Colonic mucosa (tissue), 4 donors: ENCODE results near the gene ZKSCAN4. TPM values are rescaled to one million over a fixed set of nuclear protein-coding genes. Genes with fewer than 3 reads are reported as not detected.

Experiments
- DNase-seq: peaks from one replicate; pipeline ENCODE4 v3.0.0-alpha.2; 2020
- H3K27ac ChIP-seq: fragments of 200-600 bp; one replicate; pipeline ENCODE4 v1.8.0; 2021
- H3K27me3 ChIP-seq: fragments of 200-600 bp; one replicate; pipeline ENCODE4 v1.8.0; 2021
- H3K36me3 ChIP-seq: fragments of 200-600 bp; one replicate; pipeline ENCODE4 v1.8.0; 2021
- H3K4me1 ChIP-seq: fragments of 200-600 bp; one replicate; pipeline ENCODE4 v1.8.0; 2021; ENCODE audit warnings: mild to moderate bottlenecking
- H3K4me3 ChIP-seq: fragments of 200-600 bp; one replicate; pipeline ENCODE4 v1.8.0; 2021
- H3K9ac ChIP-seq, 2 donors: one replicate each; pipeline ENCODE4 v1.7.0; 2013; ENCODE audit warnings: control low read depth in 2 of 2, low read depth in 2 of 2, low read length in 2 of 2
- H3K9me3 ChIP-seq: fragments of 200-600 bp; one replicate; pipeline ENCODE4 v1.8.0; 2021
- intact Hi-C: fragments of 100-400 bp; cut with DNase I; formaldehyde crosslinking; loops from one replicate; pipeline ENCODE4 v1.14.1; 2022
- total RNA-seq, 2 donors: library from RNA; stranded (reverse); fragmentation: NEBNext Ultra II Directional in 1 of 2; extraction: Animal tissue kit (Norgen Biotek cat#: 25700) in 1 of 2; gene quantifications; one replicate each; pipeline ENCODE4 v1.2.1, GENCODE V29; 2021
- TF ChIP-seq, protein P1 (sequence below): fragments of 200-600 bp; IDR thresholded peaks from one replicate; pipeline ENCODE4 v1.8.0; 2022; ENCODE audit warnings: antibody characterized with exemption, mild to moderate bottlenecking
- donor health status: healthy.
- donor health status: DM: no; HTN: no; CAD: no.
- donor health status: DM: no; HTN: no; CAD: no.

ZKSCAN4 gene
- total RNA-seq, 2 donors from 2014 or later, result 4.9 to 5.2 TPM

DNA sequence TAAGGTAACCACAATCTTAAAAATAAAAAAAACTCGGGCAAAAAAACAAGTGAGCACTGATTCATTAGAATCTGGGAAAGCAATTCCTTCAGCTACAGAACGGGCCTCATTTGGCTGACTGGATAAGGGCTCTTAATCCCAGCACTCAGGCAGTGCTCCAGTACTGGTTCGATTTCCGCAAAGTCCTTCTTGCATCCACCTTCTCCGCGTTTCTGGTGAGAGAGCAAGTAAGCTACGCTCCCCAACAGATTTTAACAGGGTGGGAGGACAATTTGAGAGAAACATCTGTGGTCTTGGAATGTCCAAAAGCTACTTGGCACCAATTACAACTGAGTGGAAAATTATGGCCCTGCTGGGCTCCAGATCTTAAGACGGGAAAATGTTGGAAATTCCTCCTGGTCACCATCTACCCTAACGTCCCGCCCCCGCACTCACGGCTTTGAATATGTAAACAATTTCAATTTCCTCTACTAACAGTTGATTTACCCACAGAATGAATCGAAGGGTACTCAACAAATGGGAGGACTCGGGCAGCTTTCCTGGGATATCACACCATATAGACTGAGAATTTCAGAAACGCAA is 45.0 kb downstream of the ZKSCAN4 start:
- Histone ChIP-seq H3K4me1 (no peaks in the 10 kb centered on the region), H3K27me3 (peaks cover 34% of the 10 kb centered on the region), H3K9me3 (no peaks in the 10 kb centered on the region), H3K4me3 (peak overlapping the region; percentile 24), H3K9ac (peak overlapping the region in 1 of 2 donors; percentile 78), H3K36me3 (no peaks in the 10 kb centered on the region), H3K27ac (peak overlapping the region; percentile 25)
- no peak for DNase-seq
- intact Hi-C loops, result no loop called here
- TF ChIP-seq, protein P1, sequence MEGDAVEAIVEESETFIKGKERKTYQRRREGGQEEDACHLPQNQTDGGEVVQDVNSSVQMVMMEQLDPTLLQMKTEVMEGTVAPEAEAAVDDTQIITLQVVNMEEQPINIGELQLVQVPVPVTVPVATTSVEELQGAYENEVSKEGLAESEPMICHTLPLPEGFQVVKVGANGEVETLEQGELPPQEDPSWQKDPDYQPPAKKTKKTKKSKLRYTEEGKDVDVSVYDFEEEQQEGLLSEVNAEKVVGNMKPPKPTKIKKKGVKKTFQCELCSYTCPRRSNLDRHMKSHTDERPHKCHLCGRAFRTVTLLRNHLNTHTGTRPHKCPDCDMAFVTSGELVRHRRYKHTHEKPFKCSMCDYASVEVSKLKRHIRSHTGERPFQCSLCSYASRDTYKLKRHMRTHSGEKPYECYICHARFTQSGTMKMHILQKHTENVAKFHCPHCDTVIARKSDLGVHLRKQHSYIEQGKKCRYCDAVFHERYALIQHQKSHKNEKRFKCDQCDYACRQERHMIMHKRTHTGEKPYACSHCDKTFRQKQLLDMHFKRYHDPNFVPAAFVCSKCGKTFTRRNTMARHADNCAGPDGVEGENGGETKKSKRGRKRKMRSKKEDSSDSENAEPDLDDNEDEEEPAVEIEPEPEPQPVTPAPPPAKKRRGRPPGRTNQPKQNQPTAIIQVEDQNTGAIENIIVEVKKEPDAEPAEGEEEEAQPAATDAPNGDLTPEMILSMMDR, result no peak

DNA sequence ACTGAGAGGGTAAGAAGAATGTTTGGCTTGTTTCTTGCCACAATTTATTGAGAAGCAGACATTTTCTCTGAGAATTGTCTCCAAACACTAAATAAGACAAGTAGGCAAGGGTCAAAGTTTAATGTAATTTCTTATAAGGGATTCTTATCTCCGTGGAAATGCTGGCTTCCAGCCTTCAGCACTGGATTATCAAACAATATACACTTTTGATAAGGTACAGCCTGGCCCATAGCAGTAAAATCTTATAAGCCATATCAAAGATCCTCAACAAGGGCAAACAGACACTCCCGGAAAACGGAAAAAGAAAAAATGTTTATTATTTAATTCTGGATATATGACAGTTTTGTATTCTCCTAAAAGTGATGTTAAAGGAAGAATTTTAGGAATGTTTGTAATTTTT is 45.5 kb downstream of the ZKSCAN4 start:
- Histone ChIP-seq H3K36me3 (no peaks in the 10 kb centered on the region), H3K9ac (no peak overlapping the region), H3K4me3 (no peak overlapping the region), H3K27ac (no peak overlapping the region), H3K27me3 (peaks cover 29% of the 10 kb centered on the region), H3K9me3 (no peaks in the 10 kb centered on the region), H3K4me1 (no peaks in the 10 kb centered on the region)
- intact Hi-C loops, result no loop called here
- DNase-seq, result no peak
- TF ChIP-seq, protein P1, result no peak

DNA sequence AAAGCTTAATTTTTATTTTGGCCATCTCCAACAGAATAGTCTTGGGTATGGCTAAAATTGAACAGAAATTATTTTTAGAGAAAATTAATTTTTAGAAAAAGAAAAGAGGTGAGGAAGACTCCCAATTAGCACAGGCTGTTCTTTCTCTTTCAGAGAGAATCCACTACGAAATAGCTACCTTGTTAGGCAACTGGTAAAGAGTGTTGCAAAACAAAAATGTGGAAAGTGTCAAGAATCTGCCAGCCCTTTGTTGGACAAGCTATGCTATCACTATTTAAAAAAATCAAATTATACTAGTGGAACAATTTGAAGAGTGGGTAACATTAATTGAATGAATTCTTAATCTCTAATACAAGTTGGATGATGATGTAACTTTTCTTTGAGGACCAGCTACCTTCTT is 46.2 kb downstream of the ZKSCAN4 start:
- no peaks in the 10 kb centered on the region for H3K9me3 ChIP-seq
- no peak for DNase-seq
- H3K27me3 ChIP-seq, result peaks cover 27% of the 10 kb centered on the region
- no peaks in the 10 kb centered on the region for H3K4me1 ChIP-seq
- intact Hi-C loops, result no loop called here
- H3K36me3 ChIP-seq, result no peaks in the 10 kb centered on the region
- H3K27ac ChIP-seq, result no peak overlapping the region
- no peak overlapping the region for H3K9ac ChIP-seq
- H3K4me3 ChIP-seq, result no peak overlapping the region
- TF ChIP-seq, protein P1, result no peak

DNA sequence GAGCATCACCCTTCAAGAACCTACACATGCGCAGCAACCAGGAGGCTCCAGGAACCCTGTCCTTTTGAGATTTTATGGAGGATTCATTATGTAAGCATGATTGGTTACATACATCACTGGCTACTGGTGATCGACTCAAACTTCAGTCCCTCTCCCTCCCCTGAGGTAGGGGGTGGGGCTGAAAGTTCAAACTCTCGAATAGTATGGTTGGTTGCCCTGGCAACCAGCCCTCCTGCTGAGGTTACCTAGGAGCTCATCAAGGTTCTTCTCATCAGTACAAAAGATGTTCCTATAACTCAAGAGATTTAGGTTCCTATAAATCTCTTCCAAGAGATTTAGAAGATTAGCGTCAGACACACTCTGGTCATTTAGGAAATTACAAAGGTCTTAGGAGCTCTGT is 48.9 kb downstream of the ZKSCAN4 start:
- DNase-seq, result no peak
- peaks cover 10% of the 10 kb centered on the region for H3K27me3 ChIP-seq
- intact Hi-C loops, result no loop called here
- no peaks in the 10 kb centered on the region for H3K9me3 ChIP-seq
- H3K4me1 ChIP-seq, result no peaks in the 10 kb centered on the region
- H3K36me3 ChIP-seq, result no peaks in the 10 kb centered on the region
- no peak overlapping the region for H3K4me3 ChIP-seq
- no peak overlapping the region for H3K9ac ChIP-seq
- TF ChIP-seq, protein P1, result no peak
- H3K27ac ChIP-seq, result no peak overlapping the region

DNA sequence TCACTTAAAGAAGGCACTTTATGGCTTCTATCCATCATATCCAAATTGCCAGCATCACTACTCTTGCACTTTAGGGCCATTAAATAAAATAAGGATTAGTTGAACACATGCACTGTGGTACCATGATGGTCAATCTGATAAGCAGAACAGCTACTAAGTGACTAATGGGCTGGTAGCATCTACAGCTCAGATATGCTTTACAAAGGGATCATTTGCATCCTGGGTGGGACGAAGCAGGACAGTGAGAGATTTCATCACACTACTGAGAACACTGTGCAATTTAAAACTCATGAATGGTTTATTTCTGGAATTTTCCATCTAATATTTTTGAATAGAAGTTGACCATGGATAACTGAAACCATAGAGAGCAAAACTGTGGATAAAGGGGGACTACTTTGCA is 52.0 kb downstream of the ZKSCAN4 start:
- no peaks in the 10 kb centered on the region for H3K4me1 ChIP-seq
- H3K9me3 ChIP-seq, result no peaks in the 10 kb centered on the region
- no peak overlapping the region for H3K4me3 ChIP-seq
- no peak overlapping the region for H3K9ac ChIP-seq
- intact Hi-C loops, result no loop called here
- DNase-seq, result no peak
- no peaks in the 10 kb centered on the region for H3K36me3 ChIP-seq
- TF ChIP-seq, protein P1, result no peak
- no peaks in the 10 kb centered on the region for H3K27me3 ChIP-seq
- no peak overlapping the region for H3K27ac ChIP-seq

Other genes starting within 250 kb of the ZKSCAN4 start
- gene ZNF165, start 171.7 kb downstream of the ZKSCAN4 start, total RNA-seq, result 1 to 10 TPM; 5.3 to 9.9 TPM
- gene ZSCAN16, start 127.7 kb downstream of the ZKSCAN4 start, total RNA-seq, result 1 to 10 TPM; 8.3 to 8.7 TPM
- gene ZKSCAN8, start 110.4 kb downstream of the ZKSCAN4 start, total RNA-seq, result 10 to 100 TPM in 1 of 2 donors, 1 to 10 TPM in 1; 7.6 to 12.2 TPM
- 1 to 10 TPM; 8.9 to 9.8 TPM for gene ZSCAN9, start 27.0 kb downstream of the ZKSCAN4 start, total RNA-seq
- gene NKAPL, start 7.0 kb upstream of the ZKSCAN4 start, total RNA-seq, result under 1 TPM; 0.25 to 0.29 TPM
- gene ZSCAN26, start 14.9 kb upstream of the ZKSCAN4 start, total RNA-seq, result 1 to 10 TPM; 4.2 to 7.8 TPM
- 1 to 10 TPM; 1.0 to 2.0 TPM for gene PGBD1, start 29.3 kb upstream of the ZKSCAN4 start, total RNA-seq
- gene ZSCAN31, start 83.9 kb upstream of the ZKSCAN4 start, total RNA-seq, result 1 to 10 TPM; 6.6 to 7.0 TPM
- 1 to 10 TPM; 4.9 to 6.1 TPM for gene ZKSCAN3, start 97.7 kb upstream of the ZKSCAN4 start, total RNA-seq
- gene ZSCAN12, start 147.5 kb upstream of the ZKSCAN4 start, total RNA-seq, result 1 to 10 TPM; 4.5 to 4.9 TPM
- gene ZSCAN23, start 191.2 kb upstream of the ZKSCAN4 start, total RNA-seq, result 1 to 10 TPM; 2.6 to 3.3 TPM